ENCODE data around the gene LRBA.

The LRBA gene

DNA sequence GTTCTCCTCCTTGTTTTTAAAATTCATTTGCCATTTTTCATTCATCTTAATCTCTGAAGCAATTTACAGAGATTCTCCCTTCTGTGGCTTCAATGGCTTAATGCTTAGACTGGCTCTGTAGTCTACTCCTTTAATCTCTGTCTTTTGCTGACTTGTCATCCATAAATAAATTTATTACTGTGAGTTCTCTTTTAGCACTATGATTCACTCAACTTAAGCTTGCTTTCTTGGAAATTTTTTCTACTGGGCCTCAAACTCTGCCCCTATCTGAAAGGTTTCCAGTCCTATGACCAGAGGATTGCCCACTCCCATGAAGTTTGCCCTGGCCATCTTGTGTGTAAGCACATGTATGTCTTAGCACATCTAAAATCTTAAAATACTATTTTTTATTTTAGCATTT, 685.7 kb downstream of the LRBA start:
- no peaks in the 10 kb centered on the region for H3K27me3 ChIP-seq (ENCODE audit: control insufficient read depth in 2 of 2, insufficient read depth in 2 of 2, low read length in 2 of 2)
- H3K27ac ChIP-seq (ENCODE audit: low read depth in 2 of 2, low read length in 2 of 2), result no peak overlapping the region
- H3K36me3 ChIP-seq (ENCODE audit: control insufficient read depth in 2 of 2, insufficient read depth in 2 of 2, low read length in 2 of 2), result peaks cover 0 to 4% of the 10 kb centered on the region in 2 donors
- H3K9ac ChIP-seq (ENCODE audit: low read depth in 1 of 2, low read length in 2 of 2), result no peak overlapping the region
- H3K4me1 ChIP-seq (ENCODE audit: control insufficient read depth in 2 of 2, insufficient read depth in 2 of 2, low read length in 2 of 2), result no peaks in the 10 kb centered on the region
- no peak overlapping the region for H3K4me3 ChIP-seq (ENCODE audit: low read length in 2 of 2)
- no peaks in the 10 kb centered on the region for H3K9me3 ChIP-seq (ENCODE audit: control insufficient read depth in 2 of 2, low read length in 2 of 2)

DNA sequence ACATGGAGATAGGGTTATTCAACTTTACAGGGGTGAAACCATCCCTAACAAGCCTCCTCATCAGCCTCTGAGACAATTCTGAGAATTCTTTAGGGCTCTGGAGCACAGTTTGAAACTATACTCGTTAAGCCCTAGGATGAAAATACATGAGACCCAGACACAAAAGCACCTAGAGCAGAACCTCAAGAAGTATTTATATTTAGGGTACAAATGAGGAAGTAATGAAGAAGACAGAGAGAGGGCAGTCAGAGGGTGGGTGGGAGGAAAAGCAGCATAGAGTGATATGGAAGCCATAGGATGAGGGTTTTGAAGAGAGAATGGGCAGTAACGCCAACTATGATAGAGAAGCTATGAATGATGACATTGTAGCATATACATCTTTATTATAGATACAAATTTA, 686.6 kb downstream of the LRBA start:
- Histone ChIP-seq H3K27ac (ENCODE audit: low read depth in 2 of 2, low read length in 2 of 2) (no peak overlapping the region), H3K4me1 (ENCODE audit: control insufficient read depth in 2 of 2, insufficient read depth in 2 of 2, low read length in 2 of 2) (no peaks in the 10 kb centered on the region)

DNA sequence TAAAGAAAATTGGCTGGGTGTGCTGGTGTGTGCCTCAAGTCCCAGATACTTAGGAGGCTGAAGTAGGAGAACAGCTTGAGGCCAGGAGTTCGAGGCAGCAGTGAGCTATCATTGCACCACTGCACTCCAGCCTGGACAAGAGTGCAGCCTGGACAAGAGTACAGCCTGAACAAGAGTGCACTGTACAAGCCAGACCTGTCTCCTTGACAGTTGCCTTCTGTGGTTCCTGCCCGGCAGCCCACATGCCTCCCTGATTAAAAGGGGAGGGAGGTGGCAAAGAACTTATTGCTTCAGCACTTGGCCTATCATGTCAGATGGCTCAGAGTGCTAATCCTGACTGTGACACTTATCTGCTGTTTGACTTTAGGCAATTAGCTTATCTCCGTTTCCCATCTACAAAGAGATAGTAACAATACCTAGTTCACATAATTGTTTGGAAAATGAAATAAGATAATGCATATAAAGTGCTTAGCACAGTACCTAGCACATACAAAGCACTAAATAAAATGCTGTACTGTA, 687.8 kb downstream of the LRBA start:
- H3K4me1 ChIP-seq (ENCODE audit: control insufficient read depth in 2 of 2, insufficient read depth in 2 of 2, low read length in 2 of 2), result no peaks in the 10 kb centered on the region
- H3K36me3 ChIP-seq (ENCODE audit: control insufficient read depth in 2 of 2, insufficient read depth in 2 of 2, low read length in 2 of 2), result peaks cover 0 to 4% of the 10 kb centered on the region in 2 donors
- H3K27ac ChIP-seq (ENCODE audit: low read depth in 2 of 2, low read length in 2 of 2), result no peak overlapping the region
- H3K27me3 ChIP-seq (ENCODE audit: control insufficient read depth in 2 of 2, insufficient read depth in 2 of 2, low read length in 2 of 2), result no peaks in the 10 kb centered on the region
- no peak overlapping the region for H3K9ac ChIP-seq (ENCODE audit: low read depth in 1 of 2, low read length in 2 of 2)
- no peaks in the 10 kb centered on the region for H3K9me3 ChIP-seq (ENCODE audit: control insufficient read depth in 2 of 2, low read length in 2 of 2)
- no peak overlapping the region for H3K4me3 ChIP-seq (ENCODE audit: low read length in 2 of 2)

More for the DNA sequence above, 686.6 kb downstream of the LRBA start:
- Histone ChIP-seq H3K27me3 (ENCODE audit: control insufficient read depth in 2 of 2, insufficient read depth in 2 of 2, low read length in 2 of 2) (no peaks in the 10 kb centered on the region), H3K9ac (ENCODE audit: low read depth in 1 of 2, low read length in 2 of 2) (no peak overlapping the region), H3K4me3 (ENCODE audit: low read length in 2 of 2) (no peak overlapping the region), H3K36me3 (ENCODE audit: control insufficient read depth in 2 of 2, insufficient read depth in 2 of 2, low read length in 2 of 2) (peaks cover 0 to 4% of the 10 kb centered on the region in 2 donors), H3K9me3 (ENCODE audit: control insufficient read depth in 2 of 2, low read length in 2 of 2) (no peaks in the 10 kb centered on the region)

DNA sequence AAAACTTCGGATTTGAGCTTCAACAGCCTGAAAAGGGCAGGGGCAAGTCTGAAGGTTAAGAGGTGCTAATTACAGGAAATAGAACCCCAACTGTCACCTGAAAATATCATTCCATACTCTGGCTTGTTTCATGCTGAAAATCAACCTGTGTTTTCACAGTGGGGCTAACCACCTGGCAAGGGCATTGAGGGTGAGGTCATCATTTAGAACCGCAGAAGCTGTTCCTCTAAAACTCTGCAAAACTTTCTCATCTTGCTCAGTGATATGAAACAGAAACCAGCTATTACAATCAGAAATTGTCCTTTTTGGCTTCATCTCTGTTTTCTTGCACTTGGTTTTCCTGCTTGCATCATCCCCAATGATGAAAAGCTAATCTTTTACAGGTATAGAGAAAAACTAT, 689.2 kb downstream of the LRBA start:
- Histone ChIP-seq H3K27me3 (ENCODE audit: control insufficient read depth in 2 of 2, insufficient read depth in 2 of 2, low read length in 2 of 2) (no peaks in the 10 kb centered on the region), H3K4me3 (ENCODE audit: low read length in 2 of 2) (no peak overlapping the region), H3K9me3 (ENCODE audit: control insufficient read depth in 2 of 2, low read length in 2 of 2) (no peaks in the 10 kb centered on the region), H3K9ac (ENCODE audit: low read depth in 1 of 2, low read length in 2 of 2) (no peak overlapping the region), H3K4me1 (ENCODE audit: control insufficient read depth in 2 of 2, insufficient read depth in 2 of 2, low read length in 2 of 2) (no peaks in the 10 kb centered on the region), H3K36me3 (ENCODE audit: control insufficient read depth in 2 of 2, insufficient read depth in 2 of 2, low read length in 2 of 2) (peaks cover 0 to 4% of the 10 kb centered on the region in 2 donors), H3K27ac (ENCODE audit: low read depth in 2 of 2, low read length in 2 of 2) (no peak overlapping the region)

DNA sequence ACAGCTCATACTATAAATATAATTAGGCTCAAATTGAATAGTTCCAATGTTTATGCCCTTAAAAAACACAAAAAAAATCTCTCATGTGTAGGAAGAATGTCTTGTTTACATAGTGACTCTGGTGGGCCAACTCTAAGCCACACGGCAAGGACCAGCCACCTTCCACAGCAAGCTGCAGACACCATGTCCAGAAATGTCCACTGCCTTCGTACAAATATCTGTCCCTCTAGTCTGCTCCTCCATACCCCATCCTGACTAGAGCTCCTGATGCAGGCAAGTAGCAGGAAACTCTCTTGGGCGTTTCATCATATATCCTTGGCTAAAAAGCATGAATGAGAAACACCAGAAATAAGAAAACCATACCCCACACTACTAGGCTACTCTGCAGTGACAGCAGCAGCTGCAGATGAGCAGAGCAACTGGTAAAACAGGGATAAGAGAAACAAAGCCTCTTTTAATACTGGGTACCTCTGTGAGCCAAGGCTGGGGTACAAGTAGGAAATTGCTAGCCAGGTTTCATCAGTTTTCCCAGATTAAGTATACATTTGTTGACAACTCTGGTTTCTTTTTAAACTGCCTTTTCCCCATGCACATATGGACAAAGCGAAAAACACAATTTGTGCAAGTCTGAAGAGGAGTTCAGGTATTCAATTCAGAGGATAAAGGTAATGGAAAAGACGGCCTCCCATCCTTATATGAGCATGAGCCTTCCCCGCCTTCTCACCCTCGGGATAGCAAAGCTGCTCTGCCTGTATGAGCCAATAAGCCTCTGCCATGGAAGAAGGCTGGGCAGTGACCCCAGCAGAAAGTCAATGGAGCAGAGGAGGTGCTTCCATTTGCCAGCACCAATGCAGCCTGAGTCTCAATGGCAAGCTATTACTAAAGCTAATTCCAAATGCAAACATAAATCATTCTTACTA, 691.4 kb downstream of the LRBA start:
- H3K4me1 ChIP-seq (ENCODE audit: control insufficient read depth in 2 of 2, insufficient read depth in 2 of 2, low read length in 2 of 2), result no peaks in the 10 kb centered on the region
- no peak overlapping the region for H3K4me3 ChIP-seq (ENCODE audit: low read length in 2 of 2)
- H3K9me3 ChIP-seq (ENCODE audit: control insufficient read depth in 2 of 2, low read length in 2 of 2), result no peaks in the 10 kb centered on the region
- no peak overlapping the region for H3K9ac ChIP-seq (ENCODE audit: low read depth in 1 of 2, low read length in 2 of 2)
- no peak overlapping the region for H3K27ac ChIP-seq (ENCODE audit: low read depth in 2 of 2, low read length in 2 of 2)
- H3K27me3 ChIP-seq (ENCODE audit: control insufficient read depth in 2 of 2, insufficient read depth in 2 of 2, low read length in 2 of 2), result no peaks in the 10 kb centered on the region
- peaks cover 0 to 4% of the 10 kb centered on the region in 2 donors for H3K36me3 ChIP-seq (ENCODE audit: control insufficient read depth in 2 of 2, insufficient read depth in 2 of 2, low read length in 2 of 2)

DNA sequence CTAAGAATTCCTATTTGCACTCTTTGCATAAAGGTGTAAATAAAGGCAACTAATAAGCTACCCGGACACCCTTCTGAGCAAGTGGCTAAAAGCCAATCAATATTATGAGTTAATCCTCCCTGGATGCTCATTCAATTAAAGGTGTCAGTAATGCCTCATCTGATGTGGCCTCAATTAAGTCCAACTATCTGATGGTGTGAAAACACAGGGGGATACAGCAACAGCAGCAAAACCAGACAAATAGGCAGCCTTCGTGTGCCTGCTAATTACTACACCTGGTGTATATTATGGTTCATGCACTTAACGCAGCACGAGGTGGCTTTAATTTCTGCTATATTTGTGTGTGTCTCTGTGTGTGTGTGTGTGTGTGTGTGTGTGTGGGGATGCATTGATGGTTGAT, 692.4 kb downstream of the LRBA start:
- Histone ChIP-seq H3K9me3 (ENCODE audit: control insufficient read depth in 2 of 2, low read length in 2 of 2) (no peaks in the 10 kb centered on the region), H3K27me3 (ENCODE audit: control insufficient read depth in 2 of 2, insufficient read depth in 2 of 2, low read length in 2 of 2) (no peaks in the 10 kb centered on the region), H3K27ac (ENCODE audit: low read depth in 2 of 2, low read length in 2 of 2) (no peak overlapping the region), H3K9ac (ENCODE audit: low read depth in 1 of 2, low read length in 2 of 2) (no peak overlapping the region), H3K4me3 (ENCODE audit: low read length in 2 of 2) (no peak overlapping the region), H3K36me3 (ENCODE audit: control insufficient read depth in 2 of 2, insufficient read depth in 2 of 2, low read length in 2 of 2) (peaks cover 0 to 4% of the 10 kb centered on the region in 2 donors), H3K4me1 (ENCODE audit: control insufficient read depth in 2 of 2, insufficient read depth in 2 of 2, low read length in 2 of 2) (no peaks in the 10 kb centered on the region)

DNA sequence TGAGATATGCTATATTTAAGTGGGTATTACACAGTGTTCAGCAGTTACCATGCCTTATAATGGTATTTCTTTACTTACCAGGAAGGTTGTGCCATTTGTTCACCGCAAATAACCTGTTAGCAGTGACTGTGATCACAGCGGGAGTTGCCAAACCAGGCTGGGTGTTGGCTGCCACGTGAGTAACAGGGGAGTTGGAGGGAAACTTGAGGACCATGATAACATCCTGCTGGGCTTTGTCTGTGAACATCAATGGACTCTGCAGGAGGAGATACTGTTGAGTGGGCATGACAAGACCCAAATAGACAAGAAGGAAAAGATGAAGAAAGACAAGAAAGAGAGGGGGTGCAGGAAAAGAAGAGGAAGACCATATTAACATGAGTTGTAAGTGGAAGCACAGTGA, 694.0 kb downstream of the LRBA start:
- Histone ChIP-seq H3K4me1 (ENCODE audit: control insufficient read depth in 2 of 2, insufficient read depth in 2 of 2, low read length in 2 of 2) (no peaks in the 10 kb centered on the region), H3K9ac (ENCODE audit: low read depth in 1 of 2, low read length in 2 of 2) (no peak overlapping the region), H3K4me3 (ENCODE audit: low read length in 2 of 2) (no peak overlapping the region), H3K27ac (ENCODE audit: low read depth in 2 of 2, low read length in 2 of 2) (no peak overlapping the region), H3K27me3 (ENCODE audit: control insufficient read depth in 2 of 2, insufficient read depth in 2 of 2, low read length in 2 of 2) (no peaks in the 10 kb centered on the region), H3K9me3 (ENCODE audit: control insufficient read depth in 2 of 2, low read length in 2 of 2) (no peaks in the 10 kb centered on the region), H3K36me3 (ENCODE audit: control insufficient read depth in 2 of 2, insufficient read depth in 2 of 2, low read length in 2 of 2) (peaks cover 0 to 4% of the 10 kb centered on the region in 2 donors)

DNA sequence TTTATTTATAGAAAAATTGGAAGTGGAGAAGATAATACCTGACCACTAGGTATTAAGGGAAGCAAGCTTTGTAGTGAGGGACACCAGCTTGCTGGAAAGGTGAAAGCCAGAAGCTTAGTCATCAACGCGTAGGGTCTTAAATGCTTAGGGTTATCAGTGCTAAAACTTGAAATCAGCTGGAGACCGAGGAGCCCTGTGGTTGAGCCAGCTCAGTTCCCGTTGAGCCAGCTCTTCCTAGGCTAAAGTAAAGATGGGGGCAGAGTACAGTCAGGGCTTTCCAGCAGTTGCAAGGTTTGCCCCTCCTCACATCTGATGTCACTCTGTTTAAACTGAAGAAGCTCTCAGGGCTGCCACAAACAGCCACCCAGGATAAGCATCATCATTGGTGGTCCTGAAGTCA, 696.1 kb downstream of the LRBA start:
- Histone ChIP-seq H3K4me3 (ENCODE audit: low read length in 2 of 2) (no peak overlapping the region), H3K27me3 (ENCODE audit: control insufficient read depth in 2 of 2, insufficient read depth in 2 of 2, low read length in 2 of 2) (no peaks in the 10 kb centered on the region)

DNA sequence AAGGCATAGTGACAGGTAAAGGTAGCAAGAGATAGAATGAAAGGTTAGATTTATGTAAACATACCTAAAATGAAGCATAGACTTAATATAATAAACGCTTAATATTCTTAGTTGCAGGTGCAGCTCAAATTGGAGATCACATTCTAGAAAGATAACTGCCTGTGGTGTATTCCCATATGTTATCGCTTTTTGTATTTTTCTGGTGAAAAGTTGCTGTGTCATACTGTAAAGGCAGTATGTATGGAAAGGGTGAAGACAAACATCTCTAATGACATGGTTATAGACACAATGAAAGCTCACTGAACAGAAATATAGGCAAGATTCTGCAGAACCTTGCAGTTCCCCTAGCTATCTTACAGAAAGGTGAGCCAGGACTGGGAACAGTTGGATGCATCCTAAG, 696.6 kb downstream of the LRBA start:
- Histone ChIP-seq H3K36me3 (ENCODE audit: control insufficient read depth in 2 of 2, insufficient read depth in 2 of 2, low read length in 2 of 2) (peaks cover 0 to 6% of the 10 kb centered on the region in 2 donors), H3K27ac (ENCODE audit: low read depth in 2 of 2, low read length in 2 of 2) (no peak overlapping the region), H3K27me3 (ENCODE audit: control insufficient read depth in 2 of 2, insufficient read depth in 2 of 2, low read length in 2 of 2) (no peaks in the 10 kb centered on the region), H3K9me3 (ENCODE audit: control insufficient read depth in 2 of 2, low read length in 2 of 2) (no peaks in the 10 kb centered on the region), H3K4me1 (ENCODE audit: control insufficient read depth in 2 of 2, insufficient read depth in 2 of 2, low read length in 2 of 2) (no peaks in the 10 kb centered on the region), H3K4me3 (ENCODE audit: low read length in 2 of 2) (no peak overlapping the region), H3K9ac (ENCODE audit: low read depth in 1 of 2, low read length in 2 of 2) (no peak overlapping the region)

More for the DNA sequence above, 696.1 kb downstream of the LRBA start:
- H3K9ac ChIP-seq (ENCODE audit: low read depth in 1 of 2, low read length in 2 of 2), result no peak overlapping the region
- H3K4me1 ChIP-seq (ENCODE audit: control insufficient read depth in 2 of 2, insufficient read depth in 2 of 2, low read length in 2 of 2), result no peaks in the 10 kb centered on the region
- H3K9me3 ChIP-seq (ENCODE audit: control insufficient read depth in 2 of 2, low read length in 2 of 2), result no peaks in the 10 kb centered on the region
- no peak overlapping the region for H3K27ac ChIP-seq (ENCODE audit: low read depth in 2 of 2, low read length in 2 of 2)
- peaks cover 0 to 6% of the 10 kb centered on the region in 2 donors for H3K36me3 ChIP-seq (ENCODE audit: control insufficient read depth in 2 of 2, insufficient read depth in 2 of 2, low read length in 2 of 2)

GRCh38 chr4:150316332-150317205, 698.5 kb downstream of the LRBA start:
- Histone ChIP-seq H3K4me3 (ENCODE audit: low read length in 2 of 2) (no peak overlapping the region), H3K27ac (ENCODE audit: low read depth in 2 of 2, low read length in 2 of 2) (no peak overlapping the region), H3K4me1 (ENCODE audit: control insufficient read depth in 2 of 2, insufficient read depth in 2 of 2, low read length in 2 of 2) (no peaks in the 10 kb centered on the region), H3K27me3 (ENCODE audit: control insufficient read depth in 2 of 2, insufficient read depth in 2 of 2, low read length in 2 of 2) (no peaks in the 10 kb centered on the region), H3K36me3 (ENCODE audit: control insufficient read depth in 2 of 2, insufficient read depth in 2 of 2, low read length in 2 of 2) (peaks cover 0 to 6% of the 10 kb centered on the region in 2 donors), H3K9me3 (ENCODE audit: control insufficient read depth in 2 of 2, low read length in 2 of 2) (no peaks in the 10 kb centered on the region), H3K9ac (ENCODE audit: low read depth in 1 of 2, low read length in 2 of 2) (no peak overlapping the region)
